GM21786 (cell line): ENCODE measurements around the gene POU6F2.
"Not testable (repeated sequence)": the region's sequence is repeated elsewhere in the genome, so short reads cannot be mapped to it uniquely, and the experiment has no call there.

Experiments used
- ATAC-seq: cut with Tn5 transposase; IDR thresholded peaks from one replicate; pipeline ENCODE4 v1.9.1; 2021; ENCODE audit not compliant: unreplicated experiment

The POU6F2 gene

GRCh38 chr7:38978491-38978890, 782 bp downstream of the POU6F2 start:
- no peak for ATAC-seq

DNA sequence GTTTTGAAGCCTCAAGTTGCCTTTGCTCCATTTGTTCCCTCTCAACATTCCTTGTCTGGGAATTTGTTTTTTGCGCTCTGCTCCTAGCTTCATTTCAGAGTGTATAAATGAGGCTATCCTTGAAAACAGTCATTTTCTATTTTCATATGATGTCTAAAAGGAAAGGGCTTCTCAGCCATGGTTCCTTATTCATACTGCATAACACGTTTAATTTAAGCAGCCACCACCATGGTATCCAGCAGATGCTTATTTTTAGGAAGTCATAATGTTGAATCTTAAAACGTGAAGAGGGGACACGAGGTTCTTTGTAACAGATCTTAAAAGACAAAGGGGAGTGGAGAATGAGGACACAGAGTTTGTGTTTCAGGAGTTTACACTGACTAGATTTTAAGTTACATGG, 14.5 kb downstream of the POU6F2 start:
- no peak for ATAC-seq

DNA sequence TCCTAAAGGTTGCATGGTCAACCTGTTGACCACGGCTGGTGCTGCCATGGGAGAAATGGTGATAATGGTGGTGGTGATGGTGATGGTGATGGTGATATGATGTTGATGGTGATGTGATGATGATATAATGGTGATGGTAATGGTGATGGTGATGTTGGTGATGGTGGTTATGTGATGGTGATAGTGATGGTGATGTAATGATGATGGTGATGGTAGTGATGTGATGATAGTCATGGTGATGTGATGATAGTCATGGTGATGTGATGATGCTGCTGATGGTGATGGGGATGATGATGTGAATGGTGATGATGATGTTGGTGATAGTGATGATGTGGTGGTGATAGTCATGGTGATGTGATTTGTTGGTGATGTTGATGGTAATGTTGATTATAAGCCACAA, 23.9 kb downstream of the POU6F2 start:
- no peak for ATAC-seq

DNA sequence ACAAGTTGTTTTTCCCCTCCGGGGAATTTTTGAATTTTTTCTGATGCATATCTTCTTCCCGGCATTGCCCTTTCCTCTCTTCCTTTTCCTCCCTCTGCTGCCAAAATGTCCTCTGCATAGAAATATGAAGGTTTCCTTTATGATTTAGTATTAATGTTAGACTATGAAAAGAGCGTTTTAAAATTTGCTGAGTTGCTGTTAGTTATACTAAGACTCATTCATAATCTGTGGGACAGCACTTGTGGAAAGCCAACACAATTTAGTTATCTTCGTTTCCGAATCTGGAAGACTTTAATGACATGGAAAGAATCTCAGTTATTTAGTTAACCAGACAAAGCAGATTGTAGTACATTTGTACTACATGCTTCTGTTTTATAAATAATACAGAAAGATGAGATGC, 25.0 kb downstream of the POU6F2 start:
- ATAC-seq = no peak

- ATAC-seq = no peak
Measured at GRCh38 chr7:39005036-39005435, 27.3 kb downstream of the POU6F2 start.

DNA sequence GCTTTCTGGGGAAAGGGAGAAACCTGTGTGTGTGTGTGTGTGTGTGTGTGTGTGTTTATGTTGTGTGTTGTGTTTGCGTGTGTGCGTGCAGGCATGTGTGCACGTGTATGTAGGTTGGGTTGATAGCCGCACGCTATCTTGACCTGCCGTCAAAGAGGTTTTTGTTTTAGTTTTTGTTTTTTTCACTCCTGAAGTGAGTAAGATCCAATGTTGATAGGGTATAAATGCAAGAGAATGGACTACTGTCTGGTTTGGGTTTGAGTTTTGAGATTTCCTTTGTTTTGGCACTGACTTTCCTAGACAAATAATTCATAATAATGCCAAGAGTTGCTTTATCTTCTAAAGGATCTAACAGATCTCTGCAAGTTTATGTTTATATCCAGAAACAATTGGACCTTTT, 27.8 kb downstream of the POU6F2 start:
- no peak for ATAC-seq

GRCh38 chr7:39013049-39013939, 35.6 kb downstream of the POU6F2 start:
- not testable (repeated sequence) for ATAC-seq

- ATAC-seq = no peak
Measured at GRCh38 chr7:39016609-39017008, 38.9 kb downstream of the POU6F2 start.

- ATAC-seq = no peak
Measured at GRCh38 chr7:39017369-39017915, 39.7 kb downstream of the POU6F2 start.

DNA sequence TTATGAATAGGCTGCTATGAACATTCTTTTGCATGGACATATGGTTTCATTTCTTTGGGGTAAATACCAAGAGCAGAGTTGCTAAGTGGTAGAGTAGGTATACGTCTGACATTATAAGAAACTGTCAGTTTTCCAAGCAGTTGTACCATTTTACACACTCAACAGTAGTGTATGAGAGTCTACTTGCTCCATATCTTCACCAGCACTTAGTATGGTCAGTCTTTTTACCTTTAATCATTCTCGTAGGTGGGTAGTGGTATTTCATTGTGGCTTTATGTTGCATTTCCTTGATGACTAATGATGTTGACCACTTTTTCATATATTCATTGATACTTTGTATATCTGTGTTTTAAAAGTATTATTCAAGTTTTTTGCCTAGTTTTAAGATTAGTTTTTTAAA, 45.1 kb downstream of the POU6F2 start:
- ATAC-seq = no peak

- no peak for ATAC-seq
Measured at GRCh38 chr7:39027491-39027890, 49.8 kb downstream of the POU6F2 start.

- ATAC-seq = no peak
Measured at GRCh38 chr7:39033885-39034624, 56.3 kb downstream of the POU6F2 start.

GRCh38 chr7:39035156-39035555, 57.4 kb downstream of the POU6F2 start:
- no peak for ATAC-seq

- ATAC-seq = no peak
Measured at GRCh38 chr7:39035903-39036302, 58.2 kb downstream of the POU6F2 start.

DNA sequence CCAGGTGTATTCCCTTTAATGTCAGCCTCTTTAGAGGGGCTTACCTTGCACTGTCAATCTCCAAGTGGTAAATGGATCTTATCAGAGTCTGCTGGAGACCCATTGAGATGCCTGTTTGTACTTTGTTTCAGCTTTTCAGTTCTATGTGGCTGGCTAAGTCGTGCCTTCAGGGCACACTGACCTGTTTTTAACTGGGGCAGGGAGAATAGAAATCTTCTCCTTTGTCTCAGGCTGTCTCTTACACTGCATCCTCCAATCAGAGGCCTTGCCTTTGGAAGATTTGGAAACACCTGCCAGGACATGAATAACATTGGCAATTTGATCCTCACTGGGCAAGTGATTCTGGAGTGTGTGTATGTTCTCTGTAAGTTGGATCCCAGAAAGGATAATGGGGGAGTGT, 65.0 kb downstream of the POU6F2 start:
- no peak for ATAC-seq

GRCh38 chr7:39043531-39043930, 65.8 kb downstream of the POU6F2 start:
- ATAC-seq = no peak

DNA sequence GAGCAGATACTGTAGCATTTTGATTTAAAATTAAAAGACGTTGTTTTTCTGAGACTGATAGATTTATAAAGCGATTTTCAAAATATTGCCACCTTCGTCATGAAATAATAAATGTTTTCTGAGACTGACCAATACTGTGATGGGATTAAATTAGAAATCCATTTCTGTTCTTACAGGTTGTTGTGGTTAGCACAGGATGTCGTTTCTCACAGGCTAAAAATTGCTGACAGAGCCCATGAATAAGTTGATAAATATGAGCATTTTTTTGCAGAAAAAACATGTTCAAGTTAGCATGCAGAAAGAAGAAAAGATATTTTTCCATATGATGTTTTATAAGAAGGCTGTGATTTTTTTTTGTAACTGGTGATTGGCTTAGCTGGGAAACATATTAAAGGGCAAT, 66.8 kb downstream of the POU6F2 start:
- ATAC-seq = no peak

DNA sequence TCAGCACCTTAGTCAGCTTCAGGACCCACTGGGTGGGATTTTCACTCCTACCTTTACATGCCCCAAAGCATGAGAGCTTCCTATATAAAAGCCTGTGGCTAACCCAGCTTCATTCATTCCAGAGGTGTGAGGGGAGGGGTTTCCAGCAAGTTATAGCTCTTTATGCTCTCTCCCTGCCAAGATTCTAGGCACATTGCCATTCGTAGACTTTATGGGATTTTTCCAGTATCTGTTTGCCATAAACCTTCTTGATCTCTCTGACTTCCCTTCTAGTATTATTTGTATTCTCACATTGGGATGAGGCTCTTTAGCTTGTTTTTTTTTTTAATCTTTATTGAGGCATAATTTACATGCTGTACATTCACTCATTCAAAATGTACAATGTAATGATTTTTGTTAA, 67.5 kb downstream of the POU6F2 start:
- ATAC-seq = no peak

DNA sequence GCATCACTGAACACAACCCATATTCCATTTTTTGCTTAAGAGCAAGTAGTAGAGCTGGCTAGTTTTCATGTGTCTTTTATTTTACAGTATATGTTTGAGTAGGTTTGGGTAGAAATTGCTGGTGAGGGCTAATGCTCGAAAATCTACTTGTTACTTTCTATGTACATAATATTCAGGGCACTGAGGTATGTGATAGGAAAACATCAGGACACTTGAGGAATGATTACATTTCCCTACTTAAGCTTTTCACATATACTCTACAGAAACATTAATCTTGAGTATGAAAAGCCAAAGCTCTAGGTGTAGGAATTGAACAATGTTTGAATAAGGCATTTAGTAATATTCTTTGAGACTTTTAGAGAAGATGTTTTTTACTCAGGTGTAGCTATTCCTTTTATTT, 73.6 kb downstream of the POU6F2 start:
- ATAC-seq = no peak

DNA sequence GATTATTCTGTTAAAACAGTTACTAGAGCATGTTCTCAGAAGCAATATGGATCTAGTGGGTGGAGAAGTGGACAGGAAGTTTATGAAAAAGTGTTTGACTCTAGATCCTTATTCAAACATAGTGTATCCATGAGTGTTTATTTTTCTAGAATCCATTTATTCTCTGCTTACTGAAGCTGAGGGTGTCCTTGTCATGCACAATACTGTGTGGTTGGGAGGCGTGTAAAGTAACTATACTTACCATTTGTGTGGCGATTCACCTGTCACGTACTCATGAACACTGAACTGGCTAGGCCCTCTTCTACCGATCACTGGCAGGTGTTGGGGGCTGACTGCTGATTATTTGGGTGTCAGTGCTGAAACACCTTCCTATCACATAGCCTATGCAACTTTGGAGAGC, 74.0 kb downstream of the POU6F2 start:
- no peak for ATAC-seq

DNA sequence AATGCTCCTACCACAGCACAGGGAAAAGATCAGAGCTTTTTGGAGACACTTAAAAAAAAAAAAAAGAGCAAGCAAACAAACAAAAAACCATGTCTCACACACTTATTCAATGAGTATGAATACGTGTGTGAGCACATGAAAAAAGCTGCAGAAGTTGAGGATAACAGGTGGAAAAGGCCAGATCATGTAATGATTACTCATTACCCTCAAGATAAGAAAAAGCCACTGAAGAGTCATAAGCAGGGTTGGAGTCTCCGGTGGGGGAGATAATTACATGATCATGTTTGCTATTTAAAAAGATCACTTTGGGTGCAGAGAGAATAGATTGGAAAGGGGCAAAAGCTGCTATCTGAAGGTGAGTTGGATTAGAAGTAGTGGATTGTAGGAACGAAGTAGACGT, 77.0 kb downstream of the POU6F2 start:
- no peak for ATAC-seq

- ATAC-seq = no peak
Measured at GRCh38 chr7:39056153-39056552, 78.4 kb downstream of the POU6F2 start.
